ENCODE results near the gene TIMM13. TPM values are rescaled to one million over a fixed set of nuclear protein-coding genes. Genes with fewer than 3 reads are reported as not detected.

The TIMM13 gene
- total RNA-seq, 5 donors from 2014 or later (not counting 1 experiment from before 2014, with no cell fraction given) = 22.4 to 50.9 (median 33.7) TPM

DNA sequence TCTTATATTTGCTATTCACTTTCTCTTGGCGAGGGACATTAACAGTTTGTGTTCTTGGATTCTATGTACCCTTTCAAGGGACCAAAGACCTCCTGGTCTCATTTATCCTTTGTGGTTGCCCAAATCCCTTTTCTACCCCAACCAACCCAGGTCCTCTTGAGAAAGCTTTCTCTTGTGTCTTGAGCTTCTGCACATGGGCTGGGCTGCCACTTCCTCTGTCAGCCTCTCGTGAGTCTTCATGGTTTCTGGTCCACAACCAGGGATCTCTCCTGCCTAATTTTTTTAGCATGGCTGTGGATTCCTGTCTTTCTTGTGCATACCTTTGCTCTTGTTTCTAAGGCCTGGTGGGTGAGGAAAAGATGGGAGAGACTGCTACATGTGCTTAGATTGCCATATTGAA is 14.9 kb downstream of the TIMM13 start:
- H3K27me3 ChIP-seq (replicated peaks in 1 of 2; ENCODE audit: control insufficient read depth in 2 of 2, extremely low read depth in 1 of 2, insufficient read depth in 2 of 2, low read length in 1 of 2) = peaks cover 0 to 22% of the 10 kb centered on the region in 2 experiments
- Mint-ChIP-seq H3K27me3 (peaks cover 6 to 12% of the 10 kb centered on the region in 2 donors), H3K36me3 (no peaks in the 10 kb centered on the region), H3K9me3 (no peaks in the 10 kb centered on the region), H3K4me3 (no peak overlapping the region), H3K27ac (no peak overlapping the region), H3K4me1 (no peaks in the 10 kb centered on the region)
- H3K4me3 ChIP-seq (ENCODE audit: control insufficient read depth in 1 of 2, extremely low read depth in 1 of 2, low read length in 1 of 2) = no peak overlapping the region
- ATAC-seq (replicated peaks in 1 of 4) (no peak), DNase-seq (no peak)
- H3K27ac ChIP-seq (ENCODE audit: low read length) = no peak overlapping the region
- no peaks in the 10 kb centered on the region for H3K9me3 ChIP-seq
- 89% methylated on average over 1 of the region's 2 CpGs for WGBS (ENCODE audit: insufficient coverage)
- H3K36me3 ChIP-seq (ENCODE audit: control insufficient read depth in 2 of 2, extremely low read depth in 1 of 2, insufficient read depth in 1 of 2, low read length in 1 of 2) = peaks cover 0 to 4% of the 10 kb centered on the region in 2 donors
- H3K4me1 ChIP-seq (ENCODE audit: control insufficient read depth in 1 of 2, extremely low read depth in 1 of 2, insufficient read depth in 2 of 2, low read length in 2 of 2) = no peaks in the 10 kb centered on the region
- ChIA-PET CTCF (no interaction called here), POLR2A (no interaction called here)

DNA sequence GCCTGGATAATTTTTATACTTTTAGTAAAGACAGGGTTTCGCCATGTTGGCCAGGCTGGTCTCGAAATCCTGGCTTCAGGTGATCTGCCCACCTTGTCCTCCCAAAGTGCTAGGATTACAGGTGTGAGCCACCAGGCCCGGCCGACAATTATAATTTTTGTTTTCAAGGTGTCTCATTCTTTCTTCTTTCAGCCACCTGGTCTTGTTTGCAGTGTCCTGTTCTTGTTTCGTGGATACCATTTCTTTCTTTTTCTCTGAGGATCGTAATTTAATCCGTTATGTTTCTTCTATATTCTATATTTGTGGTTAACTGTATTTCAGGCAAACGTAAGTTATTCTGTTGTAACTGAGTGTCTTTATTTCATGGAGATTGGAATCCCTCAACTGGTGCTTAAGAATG is 15.7 kb downstream of the TIMM13 start:
- CTCF ChIA-PET = no interaction called here

DNA sequence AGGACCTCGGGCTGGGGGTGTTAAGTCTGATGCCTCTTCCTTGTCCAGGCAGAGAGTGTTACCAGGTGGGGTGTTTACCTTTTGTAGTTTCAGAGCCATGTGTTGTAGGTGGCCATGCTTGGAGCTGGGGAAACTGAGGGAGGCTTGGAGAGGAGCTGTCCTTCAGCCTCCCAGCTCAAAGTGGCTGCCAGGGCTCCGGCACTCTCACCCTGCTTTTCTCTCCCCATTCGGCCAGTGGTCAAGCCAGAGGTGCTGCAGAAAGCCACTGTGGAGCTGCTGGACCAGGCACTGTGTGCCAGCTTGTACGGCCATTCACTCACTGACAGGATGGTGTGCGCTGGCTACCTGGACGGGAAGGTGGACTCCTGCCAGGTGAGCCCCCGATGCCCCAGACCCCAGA is 17.4 kb downstream of the TIMM13 start:
- no peak for ATAC-seq (replicated peaks in 1 of 4)
- POLR2A ChIA-PET = no interaction called here
- no peak overlapping the region for H3K27ac ChIP-seq (ENCODE audit: low read length)
- H3K27me3 ChIP-seq (replicated peaks in 1 of 2; ENCODE audit: control insufficient read depth in 2 of 2, extremely low read depth in 1 of 2, insufficient read depth in 2 of 2, low read length in 1 of 2) = peaks cover 0 to 22% of the 10 kb centered on the region in 2 experiments
- H3K4me1 Mint-ChIP-seq = no peaks in the 10 kb centered on the region
- no peak overlapping the region for H3K4me3 ChIP-seq (ENCODE audit: control insufficient read depth in 1 of 2, extremely low read depth in 1 of 2, low read length in 1 of 2)
- H3K9me3 ChIP-seq = no peaks in the 10 kb centered on the region
- no peaks in the 10 kb centered on the region for H3K4me1 ChIP-seq (ENCODE audit: control insufficient read depth in 1 of 2, extremely low read depth in 1 of 2, insufficient read depth in 2 of 2, low read length in 2 of 2)
- CTCF ChIA-PET = interaction anchor here in 1 of 2 donors (0.6 kb wide), 1 partner anchor 185 kb away, joined by 3 read pairs; no protein-coding TSS in a partner anchor
- no peak for DNase-seq
- H3K36me3 ChIP-seq (ENCODE audit: control insufficient read depth in 2 of 2, extremely low read depth in 1 of 2, insufficient read depth in 1 of 2, low read length in 1 of 2) = no peaks in the 10 kb centered on the region
- no peak overlapping the region for H3K4me3 Mint-ChIP-seq
- H3K36me3 Mint-ChIP-seq = no peaks in the 10 kb centered on the region
- no peak overlapping the region for H3K27ac Mint-ChIP-seq
- peaks cover 6 to 12% of the 10 kb centered on the region in 2 donors for H3K27me3 Mint-ChIP-seq
- H3K9me3 Mint-ChIP-seq = no peaks in the 10 kb centered on the region
- WGBS (ENCODE audit: insufficient coverage) = 92% methylated on average over 7 of the region's 7 CpGs

More for the DNA sequence above, 15.7 kb downstream of the TIMM13 start:
- peaks cover 6 to 12% of the 10 kb centered on the region in 2 donors for H3K27me3 Mint-ChIP-seq
- no peak overlapping the region for H3K27ac Mint-ChIP-seq
- no peak overlapping the region for H3K4me3 Mint-ChIP-seq
- Histone ChIP-seq H3K9me3 (no peaks in the 10 kb centered on the region), H3K27me3 (replicated peaks in 1 of 2; ENCODE audit: control insufficient read depth in 2 of 2, extremely low read depth in 1 of 2, insufficient read depth in 2 of 2, low read length in 1 of 2) (peaks cover 0 to 22% of the 10 kb centered on the region in 2 experiments), H3K36me3 (ENCODE audit: control insufficient read depth in 2 of 2, extremely low read depth in 1 of 2, insufficient read depth in 1 of 2, low read length in 1 of 2) (peaks cover 0 to 4% of the 10 kb centered on the region in 2 donors), H3K4me3 (ENCODE audit: control insufficient read depth in 1 of 2, extremely low read depth in 1 of 2, low read length in 1 of 2) (no peak overlapping the region), H3K4me1 (ENCODE audit: control insufficient read depth in 1 of 2, extremely low read depth in 1 of 2, insufficient read depth in 2 of 2, low read length in 2 of 2) (no peaks in the 10 kb centered on the region), H3K27ac (ENCODE audit: low read length) (no peak overlapping the region)
- DNase-seq (no peak), ATAC-seq (replicated peaks in 1 of 4) (no peak)
- no peaks in the 10 kb centered on the region for H3K36me3 Mint-ChIP-seq
- 100% methylated on average over 1 of the region's 8 CpGs for WGBS (ENCODE audit: insufficient coverage)
- H3K9me3 Mint-ChIP-seq = no peaks in the 10 kb centered on the region
- no peaks in the 10 kb centered on the region for H3K4me1 Mint-ChIP-seq
- POLR2A ChIA-PET = no interaction called here

DNA sequence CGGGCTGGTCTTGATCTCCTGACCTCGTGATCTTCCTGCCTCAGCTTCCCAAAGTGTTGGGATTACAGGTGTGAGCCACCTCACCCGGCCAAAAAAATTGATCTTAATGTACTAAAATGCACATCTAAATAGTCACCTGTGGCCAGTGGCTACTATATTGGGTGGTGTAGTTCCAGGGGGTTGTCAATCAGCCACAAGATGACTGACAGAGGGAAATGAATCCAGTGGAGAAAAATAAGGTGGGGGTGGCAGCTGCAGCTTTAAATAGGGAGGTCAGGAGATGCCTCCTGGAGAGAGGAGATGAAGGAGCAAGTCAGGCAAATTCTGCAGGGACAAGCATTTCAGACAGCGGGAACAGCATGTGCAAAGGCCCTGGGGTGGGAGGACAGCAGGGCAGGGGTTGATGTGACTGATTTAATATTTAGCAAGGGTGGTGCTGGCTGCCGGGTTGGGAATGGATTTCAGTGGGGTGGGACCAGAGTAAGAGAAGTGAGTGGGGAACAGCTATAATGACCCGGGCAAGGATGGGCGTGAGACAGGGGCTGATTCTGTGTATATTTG is 18.0 kb downstream of the TIMM13 start:
- H3K27me3 ChIP-seq (replicated peaks in 1 of 2; ENCODE audit: control insufficient read depth in 2 of 2, extremely low read depth in 1 of 2, insufficient read depth in 2 of 2, low read length in 1 of 2) = peaks cover 0 to 22% of the 10 kb centered on the region in 2 experiments
- Mint-ChIP-seq H3K9me3 (no peaks in the 10 kb centered on the region), H3K27ac (no peak overlapping the region), H3K4me3 (no peak overlapping the region), H3K36me3 (no peaks in the 10 kb centered on the region), H3K4me1 (no peaks in the 10 kb centered on the region), H3K27me3 (peaks cover 6 to 12% of the 10 kb centered on the region in 2 donors)
- ChIA-PET POLR2A (no interaction called here), CTCF (interaction anchor here in 1 of 2 donors (0.6 kb wide), 1 partner anchor 185 kb away, joined by 3 read pairs; no protein-coding TSS in a partner anchor)
- WGBS (ENCODE audit: insufficient coverage) = 98% methylated on average over 4 of the region's 7 CpGs
- no peak overlapping the region for H3K4me3 ChIP-seq (ENCODE audit: control insufficient read depth in 1 of 2, extremely low read depth in 1 of 2, low read length in 1 of 2)
- DNase-seq (no peak), ATAC-seq (replicated peaks in 1 of 4) (no peak)
- H3K36me3 ChIP-seq (ENCODE audit: control insufficient read depth in 2 of 2, extremely low read depth in 1 of 2, insufficient read depth in 1 of 2, low read length in 1 of 2) = no peaks in the 10 kb centered on the region
- H3K9me3 ChIP-seq = no peaks in the 10 kb centered on the region
- no peaks in the 10 kb centered on the region for H3K4me1 ChIP-seq (ENCODE audit: control insufficient read depth in 1 of 2, extremely low read depth in 1 of 2, insufficient read depth in 2 of 2, low read length in 2 of 2)
- H3K27ac ChIP-seq (ENCODE audit: low read length) = no peak overlapping the region

DNA sequence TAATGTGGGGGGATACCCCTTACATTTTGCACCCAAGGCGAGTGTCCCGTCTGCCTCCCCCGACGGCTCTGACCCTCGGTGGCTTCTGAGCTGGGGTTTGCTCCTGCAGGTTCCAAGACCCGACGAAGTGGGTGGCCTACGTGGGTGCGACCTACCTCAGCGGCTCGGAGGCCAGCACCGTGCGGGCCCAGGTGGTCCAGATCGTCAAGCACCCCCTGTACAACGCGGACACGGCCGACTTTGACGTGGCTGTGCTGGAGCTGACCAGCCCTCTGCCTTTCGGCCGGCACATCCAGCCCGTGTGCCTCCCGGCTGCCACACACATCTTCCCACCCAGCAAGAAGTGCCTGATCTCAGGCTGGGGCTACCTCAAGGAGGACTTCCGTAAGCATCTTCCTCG is 19.1 kb downstream of the TIMM13 start:
- ATAC-seq (replicated peaks in 1 of 4) (no peak), DNase-seq (no peak)
- Mint-ChIP-seq H3K27ac (no peak overlapping the region), H3K4me1 (no peaks in the 10 kb centered on the region), H3K27me3 (peaks cover 6 to 12% of the 10 kb centered on the region in 2 donors), H3K9me3 (no peaks in the 10 kb centered on the region), H3K4me3 (no peak overlapping the region), H3K36me3 (no peaks in the 10 kb centered on the region)
- H3K4me3 ChIP-seq (ENCODE audit: control insufficient read depth in 1 of 2, extremely low read depth in 1 of 2, low read length in 1 of 2) = no peak overlapping the region
- no peaks in the 10 kb centered on the region for H3K36me3 ChIP-seq (ENCODE audit: control insufficient read depth in 2 of 2, extremely low read depth in 1 of 2, insufficient read depth in 1 of 2, low read length in 1 of 2)
- 93% methylated on average over 22 of the region's 25 CpGs for WGBS (ENCODE audit: insufficient coverage)
- POLR2A ChIA-PET = no interaction called here
- no peak overlapping the region for H3K27ac ChIP-seq (ENCODE audit: low read length)
- no peaks in the 10 kb centered on the region for H3K9me3 ChIP-seq
- no peaks in the 10 kb centered on the region for H3K4me1 ChIP-seq (ENCODE audit: control insufficient read depth in 1 of 2, extremely low read depth in 1 of 2, insufficient read depth in 2 of 2, low read length in 2 of 2)
- H3K27me3 ChIP-seq (replicated peaks in 1 of 2; ENCODE audit: control insufficient read depth in 2 of 2, extremely low read depth in 1 of 2, insufficient read depth in 2 of 2, low read length in 1 of 2) = peaks cover 0 to 22% of the 10 kb centered on the region in 2 experiments
- CTCF ChIA-PET = no interaction called here

DNA sequence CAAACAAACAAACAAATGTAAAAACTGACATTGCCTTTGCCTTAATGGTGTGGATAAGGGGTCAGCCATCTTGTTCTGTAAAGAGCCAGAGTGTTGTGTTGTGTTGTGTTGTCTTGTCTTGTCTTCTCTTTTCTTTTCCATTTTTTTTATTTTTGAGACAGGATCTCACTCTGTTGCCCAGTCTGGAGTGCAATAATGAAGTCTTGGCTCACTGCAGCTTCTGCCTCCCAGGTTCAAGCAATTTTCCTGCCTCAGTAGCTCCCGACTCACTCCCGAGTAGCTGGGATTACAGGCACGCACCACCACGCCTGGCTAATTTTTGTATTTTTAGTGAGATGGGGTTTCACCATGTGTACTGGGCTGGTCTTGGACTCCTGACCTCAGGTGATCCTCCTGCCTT is 27.8 kb downstream of the TIMM13 start:
- H3K4me1 Mint-ChIP-seq = no peaks in the 10 kb centered on the region
- no peaks in the 10 kb centered on the region for H3K9me3 Mint-ChIP-seq
- H3K9me3 ChIP-seq = no peaks in the 10 kb centered on the region
- H3K27ac Mint-ChIP-seq = no peak overlapping the region
- no peak for DNase-seq
- CTCF ChIA-PET = no interaction called here
- no peaks in the 10 kb centered on the region for H3K36me3 Mint-ChIP-seq
- ATAC-seq (replicated peaks in 1 of 4) = no peak
- POLR2A ChIA-PET = no interaction called here
- WGBS (ENCODE audit: insufficient coverage) = 100% methylated on average over 4 of the region's 4 CpGs
- H3K4me1 ChIP-seq (ENCODE audit: control insufficient read depth in 1 of 2, extremely low read depth in 1 of 2, insufficient read depth in 2 of 2, low read length in 2 of 2) = peaks cover 0 to 3% of the 10 kb centered on the region in 2 experiments
- H3K4me3 Mint-ChIP-seq = no peak overlapping the region
- peaks cover 0 to 16% of the 10 kb centered on the region in 2 experiments for H3K27me3 ChIP-seq (replicated peaks in 1 of 2; ENCODE audit: control insufficient read depth in 2 of 2, extremely low read depth in 1 of 2, insufficient read depth in 2 of 2, low read length in 1 of 2)
- H3K4me3 ChIP-seq (ENCODE audit: control insufficient read depth in 1 of 2, extremely low read depth in 1 of 2, low read length in 1 of 2) = no peak overlapping the region
- H3K27me3 Mint-ChIP-seq = no peaks in the 10 kb centered on the region
- H3K36me3 ChIP-seq (ENCODE audit: control insufficient read depth in 2 of 2, extremely low read depth in 1 of 2, insufficient read depth in 1 of 2, low read length in 1 of 2) = no peaks in the 10 kb centered on the region
- no peak overlapping the region for H3K27ac ChIP-seq (ENCODE audit: low read length)

All from T-cell (primary cell).